ENCODE results near the gene SIRPG. TPM values are rescaled to one million over a fixed set of nuclear protein-coding genes. Genes with fewer than 3 reads are reported as not detected.
"Not testable (repeated sequence)": the region's sequence is repeated elsewhere in the genome, so short reads cannot be mapped to it uniquely, and the experiment has no call there.

The SIRPG gene
- not detected in 2 replicates for total RNA-seq

DNA sequence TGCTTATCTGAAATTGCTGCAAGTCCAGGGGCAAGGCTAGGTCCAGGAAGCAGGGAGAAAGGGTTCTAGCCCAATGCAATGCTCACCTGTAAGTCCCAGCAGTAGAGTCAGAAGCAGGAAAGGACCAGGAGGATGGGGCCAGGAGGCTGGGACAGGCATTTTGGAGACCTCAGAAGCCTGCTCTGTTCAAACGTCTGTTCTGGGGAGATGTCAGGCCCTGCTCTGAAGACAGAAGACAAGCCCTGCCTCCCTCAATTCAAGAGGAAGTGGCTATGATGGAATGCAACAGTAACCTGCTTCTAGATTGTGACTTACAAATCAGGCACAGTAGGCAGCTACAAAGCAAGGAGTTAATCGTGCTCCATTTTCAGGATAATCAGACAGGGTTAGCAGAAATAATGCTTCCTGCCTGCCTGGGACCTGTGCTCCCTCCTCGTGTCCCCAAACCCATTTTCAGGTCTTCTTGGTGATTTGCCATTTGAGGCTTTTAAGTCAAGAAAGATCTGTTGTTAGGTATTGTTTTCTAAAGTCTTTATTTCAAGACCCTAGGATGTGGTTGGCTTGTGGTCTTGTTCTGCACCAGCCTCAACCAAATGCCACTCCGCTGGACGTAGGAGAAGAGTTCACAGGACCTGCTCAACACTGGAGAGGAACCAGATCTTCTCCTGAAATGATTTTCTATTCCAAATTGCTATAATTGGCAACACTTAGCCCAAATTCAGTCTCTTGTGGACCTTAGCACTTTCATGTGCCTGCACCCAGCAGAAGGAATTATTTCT, at the start of gene SIRPG:
TSS of gene SIRPG (minus strand) at position 224 of the 779 bp plus-strand sequence. CDS start at position 159, 65 bp downstream.
- DNase-seq (ENCODE audit: low read depth, low spot score), result no peak

DNA sequence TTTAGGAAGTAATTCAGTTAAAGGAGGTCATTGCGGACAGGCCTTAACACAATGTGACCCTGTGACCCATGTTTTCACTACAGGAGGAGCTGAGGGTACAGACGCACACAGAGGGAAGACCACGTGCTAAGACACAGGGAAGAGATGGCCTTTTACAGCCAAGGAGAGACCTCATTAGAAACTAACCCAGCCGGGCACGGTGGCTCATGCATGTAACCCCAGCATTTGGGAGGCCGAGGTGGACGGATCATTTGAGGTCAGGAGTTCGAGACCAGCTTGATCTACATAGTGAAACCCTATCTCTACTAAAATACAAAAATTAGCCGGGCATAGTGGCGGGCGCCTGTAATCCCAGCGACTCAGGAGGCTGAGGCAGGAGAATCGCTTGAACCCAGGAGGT, 49.3 kb upstream of the SIRPG start:
- not testable (repeated sequence) for DNase-seq (ENCODE audit: low read depth, low spot score)

DNA sequence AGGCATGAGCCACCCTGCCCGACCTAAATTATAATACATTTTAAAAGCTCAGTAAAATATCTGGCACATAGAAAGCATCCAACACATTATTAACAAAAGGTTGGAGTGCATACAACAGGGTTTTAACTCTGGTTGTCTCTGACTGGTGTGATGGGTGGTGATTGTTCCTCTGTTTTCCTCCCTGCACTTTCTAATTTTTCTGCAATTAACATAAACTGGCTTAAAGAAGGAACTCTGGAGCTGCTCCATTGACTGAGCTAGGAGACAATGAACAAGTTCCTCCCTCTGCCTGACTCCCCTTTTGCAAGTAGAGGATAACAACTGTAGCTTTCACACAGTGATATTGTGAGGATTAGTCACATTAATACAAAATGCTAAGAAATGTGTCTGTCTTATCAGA, 48.5 kb upstream of the SIRPG start:
- no peak for DNase-seq (ENCODE audit: low read depth, low spot score)

DNA sequence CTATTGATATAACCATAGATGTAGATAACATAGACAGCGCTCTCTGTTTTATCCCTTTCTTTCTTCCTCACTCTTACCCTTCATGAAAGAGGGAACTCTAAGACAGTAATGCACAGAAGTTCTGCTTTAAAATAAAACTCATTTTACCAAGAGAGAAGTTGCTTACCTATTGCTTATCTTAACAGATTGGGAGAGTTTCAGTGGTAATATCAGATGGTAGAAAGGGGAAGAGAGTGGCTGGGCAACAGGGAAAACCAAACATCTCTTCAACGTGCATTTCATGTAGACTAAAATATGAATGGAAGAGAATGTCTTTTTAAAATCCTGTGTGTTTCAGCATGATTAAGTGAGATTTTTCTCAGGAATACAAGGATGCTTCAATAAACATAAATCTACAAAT, 45.3 kb upstream of the SIRPG start:
- DNase-seq (ENCODE audit: low read depth, low spot score), result no peak

DNA sequence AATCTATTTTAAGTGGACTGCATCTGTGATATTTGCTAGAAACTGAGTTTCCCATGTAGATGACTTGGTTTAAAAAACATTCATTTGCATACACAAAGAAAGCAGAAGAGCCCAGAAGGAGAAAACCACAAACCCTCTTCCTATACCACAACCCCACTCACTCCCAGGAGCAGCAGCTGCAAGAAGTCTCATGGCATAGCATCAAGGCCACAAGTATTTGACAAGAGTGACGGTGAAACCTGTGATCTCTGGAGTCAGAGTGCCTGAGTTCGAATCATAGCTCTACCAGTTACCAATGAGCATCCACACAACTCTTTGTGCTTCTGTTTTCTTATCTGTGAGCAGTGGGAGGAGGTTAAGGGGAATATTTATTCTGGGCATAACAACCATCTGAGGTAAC, 44.7 kb upstream of the SIRPG start:
- no peak for DNase-seq (ENCODE audit: low read depth, low spot score)

DNA sequence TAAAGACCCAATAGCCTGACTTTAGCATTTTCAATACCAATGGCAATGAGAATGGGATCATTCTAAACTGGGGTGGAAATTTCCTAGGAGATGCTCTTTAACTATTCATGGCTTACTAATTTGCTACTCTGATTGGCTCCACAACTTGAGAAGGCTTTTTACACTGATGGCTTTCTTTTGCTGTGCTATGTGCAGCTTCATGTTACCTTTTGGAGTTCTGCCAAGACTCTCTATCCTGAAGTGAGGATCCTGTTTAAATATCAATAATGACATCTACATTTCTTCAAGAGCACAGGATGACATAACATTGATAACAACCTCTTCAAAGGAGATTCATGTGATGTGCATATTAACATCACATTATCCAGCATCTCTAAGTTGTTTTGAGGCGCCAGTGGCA, 43.4 kb upstream of the SIRPG start:
- DNase-seq (ENCODE audit: low read depth, low spot score), result no peak

DNA sequence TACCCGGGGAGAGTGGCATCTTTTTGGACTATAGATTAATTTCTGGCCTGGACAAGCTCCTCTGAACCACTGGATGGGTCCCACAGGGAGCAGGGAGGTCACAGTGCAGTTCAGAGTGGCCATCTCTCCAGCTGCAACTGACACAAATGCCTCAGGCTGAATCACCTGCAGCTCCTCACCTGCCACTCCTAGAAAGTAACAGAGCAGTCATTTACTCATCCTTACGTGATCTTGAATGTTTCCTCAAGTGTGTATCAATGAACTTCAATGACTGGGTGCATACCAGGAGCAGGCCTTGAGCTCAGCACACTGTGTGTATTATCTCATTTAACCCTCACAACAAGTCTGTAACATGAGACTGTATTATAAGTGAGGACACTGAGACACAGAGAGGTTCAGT, 40.0 kb upstream of the SIRPG start:
- no peak for DNase-seq (ENCODE audit: low read depth, low spot score)

DNA sequence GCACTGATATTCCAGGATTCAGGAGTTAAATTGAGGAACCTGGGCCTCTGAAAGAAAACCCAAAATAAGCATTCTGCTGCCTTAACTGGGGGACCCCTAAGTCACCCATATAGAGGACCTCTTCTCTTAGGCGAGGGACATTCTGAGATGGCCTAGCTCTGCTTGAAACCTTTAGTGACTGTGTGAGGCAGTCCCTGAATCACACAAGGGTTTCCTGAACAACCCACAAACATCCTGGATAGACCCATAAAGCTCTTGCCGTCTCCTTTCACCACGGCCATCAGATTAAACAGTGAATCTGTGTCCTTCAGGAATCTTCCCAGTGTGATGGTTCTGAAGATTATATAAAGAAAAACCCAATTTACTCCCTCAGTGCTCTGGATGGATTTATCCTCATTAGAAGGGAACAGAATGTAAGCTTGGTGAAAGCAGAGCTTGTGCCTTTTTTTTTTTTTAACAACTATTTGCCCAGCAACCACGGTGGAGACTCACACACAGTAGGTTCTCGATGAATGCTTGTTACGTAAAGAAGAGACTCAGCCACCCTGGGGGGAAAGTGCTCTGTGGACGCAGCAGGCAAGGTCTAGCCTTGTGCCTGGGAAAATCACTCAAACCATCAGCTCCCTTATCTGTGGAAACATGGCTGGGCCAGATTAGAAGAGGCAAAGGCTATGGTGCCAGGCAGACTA, 39.1 kb upstream of the SIRPG start:
- no peak for DNase-seq (ENCODE audit: low read depth, low spot score)

DNA sequence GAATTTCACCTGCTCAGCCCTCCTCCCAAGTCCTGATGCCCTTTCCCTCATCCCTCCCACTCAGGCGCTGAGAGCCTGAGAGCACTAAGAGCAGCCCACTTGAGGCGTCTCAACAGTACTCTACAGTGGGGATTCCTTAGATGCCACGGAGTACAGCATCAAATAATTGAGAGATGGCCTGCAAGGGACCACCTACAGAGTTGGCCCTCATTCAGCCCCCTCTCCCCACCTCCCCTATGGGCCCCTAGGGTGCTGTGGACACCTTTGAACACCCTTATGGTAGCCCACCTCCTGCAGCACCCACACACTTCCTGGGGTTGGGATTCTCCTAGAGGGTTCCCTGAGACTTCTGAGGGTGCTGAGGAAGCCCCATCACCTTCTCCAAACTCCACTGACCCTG, 37.1 kb upstream of the SIRPG start:
- DNase-seq (ENCODE audit: low read depth, low spot score), result no peak

DNA sequence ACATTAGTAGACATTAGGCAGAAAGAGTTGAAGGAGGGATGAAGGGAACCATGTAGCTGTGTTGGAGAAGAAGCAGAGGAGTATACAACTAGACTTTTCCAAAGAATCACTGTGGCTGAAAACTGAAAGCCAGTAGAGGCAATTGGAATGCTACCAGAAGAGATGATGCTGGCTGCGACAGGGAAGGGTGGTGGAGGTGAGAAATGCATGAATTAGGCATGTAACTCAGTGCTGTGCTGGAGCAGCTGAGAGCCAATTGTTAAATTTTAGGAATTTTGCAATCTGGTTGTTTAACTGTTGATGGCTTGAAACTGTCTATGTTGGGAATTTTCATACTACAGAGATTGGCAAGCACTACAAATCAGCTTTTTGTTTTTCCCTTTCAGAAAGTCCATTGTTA, 35.8 kb upstream of the SIRPG start:
- no peak for DNase-seq (ENCODE audit: low read depth, low spot score)

DNA sequence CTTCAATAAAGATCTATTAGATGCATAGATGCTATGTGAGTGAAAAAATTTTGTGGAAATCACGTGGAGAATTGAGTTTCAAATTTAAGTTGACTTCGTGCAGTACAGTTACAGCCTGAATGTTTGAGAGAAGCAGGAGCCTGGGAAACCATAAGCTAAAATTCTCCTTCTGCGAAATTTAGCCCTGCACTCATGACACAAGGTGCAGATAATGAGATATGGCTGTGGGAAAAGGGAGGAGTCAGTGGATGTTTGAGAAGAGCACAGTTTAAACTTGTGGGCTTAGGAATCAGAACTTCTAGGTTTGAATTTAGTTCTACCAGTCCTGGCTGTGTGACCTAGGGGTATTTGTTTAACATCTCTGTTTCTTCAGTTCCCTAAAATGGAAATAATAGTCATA, 32.1 kb upstream of the SIRPG start:
- DNase-seq (ENCODE audit: low read depth, low spot score), result no peak

DNA sequence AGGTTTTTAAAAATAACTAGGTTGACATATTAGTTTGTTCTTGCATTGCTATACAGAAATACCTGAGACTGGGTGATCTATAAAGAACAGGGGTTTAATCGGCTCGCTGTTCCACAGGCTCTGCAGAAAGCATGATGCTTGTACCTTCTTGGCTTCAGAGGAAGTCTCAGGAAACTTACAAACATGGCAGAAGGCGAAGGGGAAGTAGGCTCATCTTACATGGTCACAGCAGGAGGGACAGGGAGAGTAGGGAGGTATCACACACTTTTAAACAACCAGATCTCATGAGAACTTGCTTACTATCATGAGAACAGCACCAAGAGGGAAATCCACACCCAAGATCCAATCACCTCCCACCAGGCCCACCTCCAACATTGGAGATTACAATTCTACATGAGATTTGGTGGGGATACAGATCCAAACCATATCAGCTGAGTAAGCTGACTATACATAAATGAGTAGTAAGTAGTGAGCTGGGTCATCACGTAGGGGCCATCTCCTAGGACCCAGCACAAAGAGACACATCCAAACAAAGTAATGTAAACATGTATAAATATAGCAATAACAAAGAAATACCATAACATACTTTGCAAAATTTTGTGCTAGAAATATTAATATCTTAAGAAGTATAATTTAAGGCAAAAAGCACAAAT, 31.4 kb upstream of the SIRPG start:
- DNase-seq (ENCODE audit: low read depth, low spot score), result no peak

DNA sequence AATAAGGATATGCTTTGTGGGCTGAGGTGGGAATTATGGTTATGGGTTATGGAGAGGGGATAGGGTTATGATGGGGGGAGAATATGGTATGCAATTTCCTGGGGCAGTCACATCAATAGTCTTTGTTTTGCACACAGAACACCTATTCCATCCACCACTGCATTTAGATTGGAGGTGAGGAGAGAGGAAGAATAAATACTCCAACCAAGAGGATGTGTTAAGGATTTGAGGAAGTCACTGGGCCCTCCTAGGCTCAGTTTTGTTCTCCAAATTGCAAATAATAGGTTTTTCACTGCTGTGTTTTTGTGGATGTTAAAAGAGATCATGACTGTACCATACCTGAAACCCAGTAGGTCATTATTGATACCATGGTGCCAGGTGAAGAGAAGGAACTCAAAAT, 29.5 kb upstream of the SIRPG start:
- no peak for DNase-seq (ENCODE audit: low read depth, low spot score)

DNA sequence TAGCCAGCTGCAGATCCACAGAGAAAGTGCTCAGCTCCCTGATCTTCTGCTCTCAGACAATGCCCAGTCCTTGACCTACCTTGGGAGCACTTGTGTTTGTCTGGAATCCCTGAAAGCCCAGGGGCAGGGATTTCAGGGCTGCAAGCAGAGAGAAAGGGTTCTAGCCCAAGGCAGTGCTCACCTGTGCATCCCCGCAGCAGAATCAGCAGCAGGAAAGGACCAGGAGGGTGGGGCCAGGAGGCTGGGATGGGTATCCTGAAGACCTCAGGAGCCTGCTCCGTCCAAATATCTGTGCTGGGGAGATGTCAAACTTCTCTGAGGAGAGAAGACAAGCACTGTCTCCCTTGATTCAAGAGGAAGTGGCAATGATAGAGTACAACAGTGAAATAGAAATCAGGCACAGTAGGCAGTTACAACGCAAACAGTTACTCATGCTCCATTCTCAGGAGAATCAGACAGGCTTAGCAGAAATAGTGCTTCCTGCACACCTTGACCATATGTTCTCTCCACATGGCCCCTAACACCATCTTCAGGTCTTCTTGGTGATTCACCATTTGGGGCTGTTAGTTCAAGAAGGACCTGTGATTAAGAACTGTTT, 28.7 kb upstream of the SIRPG start:
- no peak for DNase-seq (ENCODE audit: low read depth, low spot score)

DNA sequence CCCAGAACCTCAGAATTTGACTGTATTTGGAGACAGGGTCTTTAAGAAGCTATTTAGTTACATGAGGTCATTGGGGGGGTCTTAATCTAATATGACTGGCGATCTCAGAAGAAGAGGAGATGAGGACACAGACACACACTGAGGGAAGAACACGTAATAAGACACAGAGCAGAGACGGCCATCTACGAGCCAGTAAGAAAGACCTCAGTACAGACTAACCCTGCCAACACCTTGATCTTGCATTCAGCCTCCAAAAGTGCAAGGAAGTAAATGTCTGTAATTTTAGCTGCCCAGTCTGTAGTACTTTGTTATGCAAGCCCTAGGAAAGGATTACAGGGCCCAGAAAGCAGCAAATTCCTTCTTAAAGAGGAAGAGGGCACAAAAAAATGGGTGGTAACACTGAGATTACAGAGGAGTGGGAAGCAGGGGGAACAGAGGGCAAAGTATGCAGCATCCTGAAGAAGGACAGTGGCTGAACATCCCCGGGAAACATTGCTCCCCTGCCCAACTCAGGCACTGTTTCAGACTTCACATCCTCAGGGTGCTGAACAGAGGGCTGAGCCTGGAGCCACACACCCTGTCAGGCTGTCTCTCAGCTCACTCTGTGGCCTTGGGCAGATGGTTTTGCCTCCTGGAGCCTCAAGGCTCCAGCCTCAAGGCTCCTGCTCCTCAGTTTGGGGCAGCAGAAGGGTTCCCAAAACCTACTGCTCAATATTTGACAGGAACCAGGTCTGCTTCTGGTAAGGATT, 27.9 kb upstream of the SIRPG start:
- DNase-seq (ENCODE audit: low read depth, low spot score), result no peak

DNA sequence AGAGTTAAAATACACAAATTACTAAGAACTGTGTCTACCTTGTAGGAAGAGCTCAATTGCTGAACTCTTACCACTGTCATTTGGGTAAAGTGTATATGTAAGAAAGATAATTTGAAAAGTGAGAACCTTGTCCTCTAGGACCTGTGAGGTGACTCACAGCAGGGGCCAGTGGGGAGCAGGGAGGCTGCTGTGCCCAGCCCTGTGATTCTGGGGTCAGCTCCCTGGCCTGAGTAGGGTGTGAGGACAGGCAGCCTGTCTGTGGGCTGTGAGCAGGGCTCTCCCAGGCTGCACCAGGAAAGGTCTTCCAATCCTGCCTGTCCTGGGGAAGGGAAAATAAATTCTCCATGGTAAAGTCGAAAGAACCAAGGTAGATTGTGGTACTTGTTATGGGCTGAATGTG, 27.3 kb upstream of the SIRPG start:
- DNase-seq (ENCODE audit: low read depth, low spot score), result no peak

DNA sequence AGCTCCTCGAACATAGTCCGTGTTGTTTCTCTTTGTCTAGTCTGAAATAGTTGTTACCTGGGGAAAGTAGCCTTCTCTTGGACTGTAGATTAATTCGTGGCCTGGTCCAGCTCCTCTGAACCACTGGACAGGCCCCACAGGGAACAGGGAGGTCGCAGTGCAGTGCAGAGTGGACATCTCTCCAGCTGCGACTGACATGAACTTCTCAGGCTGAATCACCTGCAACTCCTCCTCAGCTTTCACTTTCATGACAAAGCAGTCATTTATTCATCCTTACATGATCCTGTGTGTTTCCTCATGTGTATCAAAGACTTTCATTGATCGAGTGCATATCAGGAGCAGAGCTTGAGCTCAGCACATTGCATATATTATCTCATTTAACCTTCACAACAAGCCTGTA, 19.1 kb upstream of the SIRPG start:
- no peak for DNase-seq (ENCODE audit: low read depth, low spot score)

DNA sequence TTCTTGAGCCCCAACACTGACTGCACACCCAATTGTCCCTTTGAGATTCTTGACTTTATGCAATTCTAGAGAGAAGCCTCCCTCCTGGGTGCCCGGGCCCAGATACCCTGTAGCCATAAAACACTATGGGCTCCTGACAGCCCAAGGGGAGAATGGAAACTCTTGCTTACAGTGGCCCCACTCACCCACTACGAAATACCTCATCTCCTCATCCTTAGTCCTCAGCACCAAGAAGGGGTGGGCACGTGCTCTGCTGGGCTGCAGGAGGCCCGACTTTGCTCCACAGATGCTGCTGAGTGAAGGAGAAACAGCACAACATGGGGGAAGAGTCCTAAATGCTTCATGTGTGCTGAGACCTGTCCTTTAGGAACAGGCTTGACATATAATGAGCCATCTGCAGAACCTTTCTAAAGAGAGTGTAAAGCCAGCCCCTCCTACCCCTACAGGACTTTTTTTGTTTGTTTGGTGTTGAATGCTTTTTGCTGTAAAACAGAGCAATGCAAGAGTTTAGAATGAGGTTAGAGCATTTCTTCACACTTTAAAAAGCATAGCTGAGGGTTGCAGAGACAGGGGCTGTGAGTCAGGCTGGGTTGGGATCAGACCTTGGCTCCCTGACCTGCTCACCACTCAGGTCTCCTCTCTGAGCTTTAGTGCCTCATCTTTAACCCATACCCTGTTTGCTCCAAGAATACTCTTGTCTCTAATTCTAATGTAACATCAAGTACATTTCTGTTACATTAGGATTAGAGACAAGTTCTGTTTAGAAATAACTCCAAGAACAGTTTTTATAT, 17.6 kb upstream of the SIRPG start:
- no peak for DNase-seq (ENCODE audit: low read depth, low spot score)

DNA sequence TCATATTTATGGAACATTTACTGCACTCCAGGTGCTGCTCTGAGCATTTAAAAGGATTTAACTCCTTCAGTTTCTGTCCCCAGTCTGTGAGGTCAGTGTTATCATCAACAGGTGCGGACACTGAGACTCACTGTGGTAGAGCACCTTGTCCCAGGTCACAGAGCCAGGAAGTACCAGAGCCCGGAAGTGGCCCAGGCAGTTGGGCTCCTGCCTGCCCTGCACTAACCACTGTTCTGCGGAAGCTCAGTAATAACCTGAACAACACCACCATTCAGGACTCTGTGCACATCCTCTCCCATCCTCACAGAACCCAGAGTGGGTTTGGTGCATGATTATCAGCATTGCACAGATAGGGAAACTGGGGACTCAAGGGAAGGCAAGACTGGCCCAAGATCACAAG, 16.8 kb upstream of the SIRPG start:
- DNase-seq (ENCODE audit: low read depth, low spot score), result no peak

DNA sequence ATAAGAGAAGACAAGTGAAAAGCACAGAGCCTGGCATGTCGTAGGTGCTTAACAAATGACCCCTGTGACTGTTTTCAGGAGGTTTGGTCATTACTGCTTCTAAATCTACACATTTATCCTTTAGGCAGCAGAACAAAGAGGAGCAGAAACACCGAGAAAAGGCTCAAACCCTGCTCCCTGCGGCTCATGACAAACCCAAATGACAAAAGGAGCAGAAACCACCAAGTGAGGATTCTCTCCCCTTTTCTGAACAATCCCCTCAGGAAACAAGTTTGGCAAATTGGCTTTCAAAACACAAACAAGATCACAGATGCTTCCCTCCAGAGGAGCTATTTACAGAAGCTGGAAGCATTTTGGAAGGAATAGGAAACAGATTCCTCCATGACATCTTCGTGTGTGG, 15.8 kb upstream of the SIRPG start:
- no peak for DNase-seq (ENCODE audit: low read depth, low spot score)

DNA sequence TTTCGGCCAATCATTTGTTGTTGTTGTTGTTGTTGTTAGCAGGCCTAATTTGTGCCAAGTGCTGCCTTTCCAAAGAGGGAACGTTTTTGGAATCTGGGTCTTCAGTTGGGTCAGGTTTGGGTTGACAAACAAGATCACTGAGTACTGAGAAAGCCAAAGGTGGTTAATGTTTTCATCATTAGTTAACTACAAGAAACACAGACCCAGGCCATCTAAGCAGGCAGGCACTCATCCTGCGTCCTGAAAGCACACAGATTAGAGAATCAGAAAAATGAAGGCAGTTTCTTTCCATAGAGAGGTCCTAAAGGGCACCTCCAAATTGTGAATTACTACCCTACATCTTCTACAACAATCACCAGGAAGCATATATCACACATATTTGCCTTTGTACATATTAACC, 15.1 kb upstream of the SIRPG start:
- no peak for DNase-seq (ENCODE audit: low read depth, low spot score)

Measured in pulmonary artery endothelial cell (primary cell).